Prostate gland (tissue), 2 donors: Measurements from ENCODE around the gene ARHGEF11. TPM values are rescaled to one million over a fixed set of nuclear protein-coding genes. Genes with fewer than 3 reads are reported as not detected.

ENCODE experiments used
- DNase-seq: peaks from one replicate; pipeline ENCODE4 v3.0.0-alpha.2; 2019; ENCODE audit warnings: low spot score
- H3K27ac ChIP-seq, 2 donors: fragments of 200-600 bp; sonication (generic); 2 replicates each; pipeline ENCODE4 v1.5.1; 2017 to 2019
- H3K27me3 ChIP-seq: fragments of 200-600 bp; sonication (generic); replicated peaks from 2 replicates; pipeline ENCODE4 v1.5.1; 2019; ENCODE audit not compliant: insufficient read depth
- H3K36me3 ChIP-seq, 2 donors: fragments of 200-600 bp; sonication (generic); 1 replicate in 1 of 2; 2 replicates in 1 of 2; pipeline versions ENCODE4 v1.5.1 to v1.8.1; 2017 to 2019
- H3K4me1 ChIP-seq: fragments of 200-600 bp; sonication (generic); replicated peaks from 2 replicates; pipeline ENCODE4 v1.5.1; 2019
- H3K4me3 ChIP-seq, 2 donors: fragments of 200-600 bp; sonication (generic); 2 replicates each; pipeline ENCODE4 v1.5.1; 2017 to 2019
- H3K9me3 ChIP-seq: fragments of 200-600 bp; sonication (generic); 2 replicates; pipeline ENCODE4 v1.5.1; 2017
- POLR2A ChIP-seq: fragments of 450-650 bp; IDR thresholded peaks from one replicate; pipeline ENCODE4 v1.6.1; 2016; ENCODE audit warnings: antibody characterized with exemption, mild to moderate bottlenecking
- POLR2AphosphoS5 ChIP-seq: sonication (generic); formaldehyde crosslinking; IDR thresholded peaks from one replicate; pipeline ENCODE4 v1.6.1; 2017; ENCODE audit warnings: antibody characterized with exemption
- WGBS: methylation state at CpG from one replicate; pipeline ENCODE4 v1.1.5; 2018; 5-methylcytosine and 5-hydroxymethylcytosine counted together
- intact Hi-C: fragments of 100-400 bp; cut with DNase I; formaldehyde crosslinking; loops from one replicate; pipeline ENCODE4 v1.14.2; 2022
- total RNA-seq, 2 donors: library from RNA; depleted of rRNA; stranded (reverse); fragments of >200 nt; gene quantifications; one replicate each; pipeline ENCODE4 v1.1.0, GENCODE V29; 2016
- TF ChIP-seq, protein P1 (sequence below), 4 experiments: fragments of 200-600 bp in 2 of 4; fragments of 450-650 bp in 2 of 4; sonication (generic) in 2 of 4; IDR thresholded peaks; 1 replicate in 3 of 4; 2 replicates in 1 of 4; pipeline ENCODE4 v1.5.1; 2016 to 2019; ENCODE audit warnings: antibody characterized with exemption in 4 of 4, mild to moderate bottlenecking in 2 of 4, moderate library complexity in 2 of 4

The ARHGEF11 gene
- total RNA-seq, 2 donors from 2014 or later: 38.3 to 92.6 TPM

DNA sequence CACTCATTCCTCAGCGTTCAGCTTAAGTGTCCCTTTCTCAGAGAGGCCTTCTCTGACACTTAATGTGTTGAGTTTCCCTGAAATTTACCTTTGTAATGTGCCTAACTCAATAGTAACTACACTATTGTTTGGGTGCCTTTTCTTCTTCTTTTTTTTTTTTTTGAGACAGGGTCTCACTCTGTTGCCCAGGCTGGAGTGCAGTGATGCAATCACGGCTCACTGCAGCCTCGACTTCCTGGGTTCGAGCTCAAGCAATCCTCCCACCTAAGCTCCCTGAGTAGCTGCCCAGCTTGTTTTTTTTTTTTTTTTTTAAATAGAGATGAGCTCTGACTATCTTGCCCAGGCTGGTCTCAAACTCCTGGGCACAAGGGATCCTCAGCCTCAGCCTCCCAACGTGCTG, 50.1 kb downstream of the ARHGEF11 start:
- intact Hi-C loops: no loop called here
- no peaks in the 10 kb centered on the region for H3K9me3 ChIP-seq
- no peaks in the 10 kb centered on the region for H3K27me3 ChIP-seq
- TF ChIP-seq POLR2AphosphoS5: no peak
- no peak for TF ChIP-seq POLR2A
- TF ChIP-seq, protein P1, sequence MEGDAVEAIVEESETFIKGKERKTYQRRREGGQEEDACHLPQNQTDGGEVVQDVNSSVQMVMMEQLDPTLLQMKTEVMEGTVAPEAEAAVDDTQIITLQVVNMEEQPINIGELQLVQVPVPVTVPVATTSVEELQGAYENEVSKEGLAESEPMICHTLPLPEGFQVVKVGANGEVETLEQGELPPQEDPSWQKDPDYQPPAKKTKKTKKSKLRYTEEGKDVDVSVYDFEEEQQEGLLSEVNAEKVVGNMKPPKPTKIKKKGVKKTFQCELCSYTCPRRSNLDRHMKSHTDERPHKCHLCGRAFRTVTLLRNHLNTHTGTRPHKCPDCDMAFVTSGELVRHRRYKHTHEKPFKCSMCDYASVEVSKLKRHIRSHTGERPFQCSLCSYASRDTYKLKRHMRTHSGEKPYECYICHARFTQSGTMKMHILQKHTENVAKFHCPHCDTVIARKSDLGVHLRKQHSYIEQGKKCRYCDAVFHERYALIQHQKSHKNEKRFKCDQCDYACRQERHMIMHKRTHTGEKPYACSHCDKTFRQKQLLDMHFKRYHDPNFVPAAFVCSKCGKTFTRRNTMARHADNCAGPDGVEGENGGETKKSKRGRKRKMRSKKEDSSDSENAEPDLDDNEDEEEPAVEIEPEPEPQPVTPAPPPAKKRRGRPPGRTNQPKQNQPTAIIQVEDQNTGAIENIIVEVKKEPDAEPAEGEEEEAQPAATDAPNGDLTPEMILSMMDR (IDR thresholded peaks at IDR 0.05): no peak
- no peak for DNase-seq
- H3K4me1 ChIP-seq: no peaks in the 10 kb centered on the region
- no peaks in the 10 kb centered on the region for H3K36me3 ChIP-seq
- 90% methylated on average over 5 of the region's 5 CpGs for WGBS
- no peak overlapping the region for H3K4me3 ChIP-seq
- H3K27ac ChIP-seq: no peak overlapping the region

DNA sequence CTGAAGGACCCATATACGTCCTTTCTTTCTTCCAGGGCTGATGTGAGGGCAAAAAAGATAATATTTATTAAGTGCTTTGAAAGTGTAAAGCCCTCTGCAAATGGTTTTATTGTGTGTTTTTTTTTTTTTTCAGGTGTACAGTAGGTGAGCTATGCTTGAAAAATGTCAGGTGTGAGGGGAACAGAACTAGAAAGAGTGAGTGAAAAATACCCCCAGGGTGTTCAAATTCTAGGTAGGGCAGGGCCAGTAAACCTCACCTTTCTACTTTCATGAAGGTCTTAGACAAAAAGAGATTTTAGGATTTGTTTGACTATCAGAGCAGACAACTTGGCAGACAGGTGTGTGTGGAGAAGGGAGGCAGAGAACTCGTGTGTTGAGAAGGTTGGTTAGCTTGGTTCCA, 51.3 kb downstream of the ARHGEF11 start:
- H3K27ac ChIP-seq: no peak overlapping the region
- intact Hi-C loops: no loop called here

DNA sequence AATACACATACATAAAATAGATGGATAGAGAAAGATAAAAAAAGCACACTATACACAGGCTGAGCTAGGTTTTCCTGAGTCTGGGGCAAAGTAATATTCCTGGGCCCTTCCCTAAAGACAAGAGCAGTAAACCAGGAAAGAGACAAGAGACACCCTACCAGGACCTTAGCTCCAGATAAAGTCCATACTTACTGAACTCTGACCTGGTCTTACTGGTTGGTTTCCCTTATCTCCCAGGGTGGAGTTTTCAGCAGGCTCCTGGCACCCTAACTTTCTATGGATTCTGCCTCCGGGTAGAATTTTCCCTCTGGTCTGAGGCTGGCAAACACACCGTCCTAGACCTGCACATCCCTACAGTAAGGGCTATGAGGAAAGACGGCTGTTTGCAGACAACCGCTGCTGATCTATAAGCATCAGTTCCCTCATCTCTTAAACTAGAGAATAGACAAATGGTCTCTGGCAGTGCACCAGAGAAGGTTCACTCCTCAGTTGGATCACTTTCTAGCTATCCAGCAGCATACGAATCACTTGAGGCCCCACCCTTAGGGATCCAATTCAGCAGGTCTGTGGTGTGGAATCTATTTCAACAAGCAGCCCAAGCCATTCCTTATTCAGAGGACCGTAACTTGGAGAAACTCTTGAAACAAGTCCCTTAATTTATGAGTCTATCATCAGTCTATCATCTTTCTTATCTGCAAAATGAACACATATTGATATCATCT, 52.0 kb downstream of the ARHGEF11 start:
- no peaks in the 10 kb centered on the region for H3K27me3 ChIP-seq
- no peaks in the 10 kb centered on the region for H3K36me3 ChIP-seq
- WGBS: 70% methylated on average over 6 of the region's 6 CpGs
- intact Hi-C loops: no loop called here
- no peak overlapping the region for H3K4me3 ChIP-seq
- TF ChIP-seq POLR2A: no peak
- no peak for TF ChIP-seq POLR2AphosphoS5
- TF ChIP-seq, protein P1 (IDR thresholded peaks at IDR 0.05): no peak
- DNase-seq: no peak
- no peak overlapping the region for H3K27ac ChIP-seq
- H3K9me3 ChIP-seq: no peaks in the 10 kb centered on the region
- H3K4me1 ChIP-seq: no peaks in the 10 kb centered on the region

More for the DNA sequence above, 51.3 kb downstream of the ARHGEF11 start:
- Histone ChIP-seq H3K4me1 (no peaks in the 10 kb centered on the region), H3K36me3 (no peaks in the 10 kb centered on the region), H3K4me3 (no peak overlapping the region), H3K9me3 (no peaks in the 10 kb centered on the region), H3K27me3 (no peaks in the 10 kb centered on the region)
- TF ChIP-seq POLR2AphosphoS5 (no peak), POLR2A (no peak)
- 42% methylated on average over 2 of the region's 2 CpGs for WGBS
- no peak for DNase-seq

DNA sequence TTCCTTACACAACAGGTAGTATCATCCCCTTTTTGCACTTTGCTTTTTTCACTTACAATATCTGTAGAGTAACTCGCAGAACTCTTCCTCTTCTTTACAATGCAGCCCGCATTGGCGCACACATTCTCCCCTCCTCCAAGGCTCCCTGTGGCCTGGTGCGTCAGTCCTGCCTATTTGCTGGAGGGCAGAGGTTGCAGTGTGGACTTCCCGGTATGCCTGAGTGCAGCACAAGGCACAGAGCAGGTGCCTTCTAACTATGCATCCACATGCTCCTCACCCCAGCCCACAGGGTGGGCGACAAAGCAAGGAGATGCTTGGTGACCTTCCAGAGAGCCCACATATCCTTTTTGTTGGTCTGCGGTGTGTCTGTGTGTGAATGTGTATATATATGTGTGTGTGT, 53.3 kb downstream of the ARHGEF11 start:
- H3K27ac ChIP-seq: no peak overlapping the region
- intact Hi-C loops: no loop called here
- no peaks in the 10 kb centered on the region for H3K4me1 ChIP-seq
- no peak overlapping the region for H3K4me3 ChIP-seq
- no peaks in the 10 kb centered on the region for H3K27me3 ChIP-seq
- 97% methylated on average over 7 of the region's 7 CpGs for WGBS
- TF ChIP-seq, protein P1 (IDR thresholded peaks at IDR 0.05): no peak
- TF ChIP-seq POLR2A (no peak), POLR2AphosphoS5 (no peak)
- H3K36me3 ChIP-seq: no peaks in the 10 kb centered on the region
- no peaks in the 10 kb centered on the region for H3K9me3 ChIP-seq
- no peak for DNase-seq

DNA sequence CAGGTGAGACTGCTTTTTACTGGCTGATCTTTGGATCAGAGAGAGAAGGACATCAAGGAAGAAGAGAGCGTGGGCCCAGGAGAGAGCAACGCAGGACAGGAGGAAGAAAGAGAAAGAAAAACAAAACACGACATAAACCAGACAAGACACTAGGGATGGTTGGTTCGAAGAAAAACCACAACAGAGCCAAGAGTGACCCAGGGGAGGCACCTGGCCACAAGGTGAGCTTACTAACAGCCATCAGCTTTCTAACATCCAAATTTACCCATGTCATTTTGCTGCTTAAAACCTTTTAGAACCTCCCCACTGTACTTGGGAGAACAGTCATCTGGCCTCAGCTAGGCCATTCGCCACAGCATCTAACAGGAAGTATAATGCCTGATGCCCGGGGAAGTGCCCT, 57.8 kb downstream of the ARHGEF11 start:
- H3K36me3 ChIP-seq: peaks cover 0 to 5% of the 10 kb centered on the region in 2 donors
- intact Hi-C loops: no loop called here
- H3K4me3 ChIP-seq: no peak overlapping the region
- no peaks in the 10 kb centered on the region for H3K4me1 ChIP-seq
- 78% methylated on average over 6 of the region's 6 CpGs for WGBS
- no peaks in the 10 kb centered on the region for H3K27me3 ChIP-seq
- DNase-seq: no peak
- TF ChIP-seq POLR2A: no peak
- no peak for TF ChIP-seq POLR2AphosphoS5
- TF ChIP-seq, protein P1 (IDR thresholded peaks at IDR 0.05): no peak
- no peaks in the 10 kb centered on the region for H3K9me3 ChIP-seq
- no peak overlapping the region for H3K27ac ChIP-seq
